NOMO-1 treated with dmso at 0.1 percent for 144 hours (cell line): ENCODE data around the gene ACACB.

Experiments used
- DNase-seq: peaks from one replicate; lab custom pipeline; 2025; ENCODE audit not compliant: unreplicated experiment; lab: John Stamatoyannopoulos, UW

ACACB gene

GRCh38 chr12:109109746-109110350, 6.5 kb upstream of the ACACB start:
- no peak for DNase-seq

DNA sequence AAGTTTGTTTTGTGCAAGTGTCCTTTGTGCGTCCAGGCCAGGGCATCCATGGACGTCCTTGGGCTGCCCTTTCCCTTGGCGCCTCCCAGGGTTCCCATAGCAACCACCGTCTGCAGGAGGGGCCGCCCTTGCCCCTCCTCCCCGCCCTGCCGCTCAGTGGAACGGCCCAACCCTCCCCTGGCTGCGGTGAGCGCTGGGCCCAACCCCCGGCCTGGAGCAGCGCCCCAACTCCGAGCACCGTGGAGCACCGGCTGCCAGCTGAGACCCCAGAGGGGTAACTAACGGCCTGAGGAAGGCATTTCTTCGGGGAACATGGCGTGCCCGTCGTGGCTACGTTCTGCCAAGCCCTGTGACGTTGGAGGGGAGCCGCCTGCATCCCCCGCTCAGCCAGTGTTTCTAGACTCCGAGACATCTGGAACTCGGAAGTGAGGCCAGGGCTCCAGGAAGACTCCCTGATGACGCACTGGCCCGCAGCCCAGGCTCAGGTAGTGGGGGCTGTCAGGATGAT, 5.3 kb upstream of the ACACB start:
- DNase-seq, result no peak

- no peak for DNase-seq
These were observed 3.5 kb upstream of the ACACB start for GRCh38 chr12:109112720-109113465.

DNA sequence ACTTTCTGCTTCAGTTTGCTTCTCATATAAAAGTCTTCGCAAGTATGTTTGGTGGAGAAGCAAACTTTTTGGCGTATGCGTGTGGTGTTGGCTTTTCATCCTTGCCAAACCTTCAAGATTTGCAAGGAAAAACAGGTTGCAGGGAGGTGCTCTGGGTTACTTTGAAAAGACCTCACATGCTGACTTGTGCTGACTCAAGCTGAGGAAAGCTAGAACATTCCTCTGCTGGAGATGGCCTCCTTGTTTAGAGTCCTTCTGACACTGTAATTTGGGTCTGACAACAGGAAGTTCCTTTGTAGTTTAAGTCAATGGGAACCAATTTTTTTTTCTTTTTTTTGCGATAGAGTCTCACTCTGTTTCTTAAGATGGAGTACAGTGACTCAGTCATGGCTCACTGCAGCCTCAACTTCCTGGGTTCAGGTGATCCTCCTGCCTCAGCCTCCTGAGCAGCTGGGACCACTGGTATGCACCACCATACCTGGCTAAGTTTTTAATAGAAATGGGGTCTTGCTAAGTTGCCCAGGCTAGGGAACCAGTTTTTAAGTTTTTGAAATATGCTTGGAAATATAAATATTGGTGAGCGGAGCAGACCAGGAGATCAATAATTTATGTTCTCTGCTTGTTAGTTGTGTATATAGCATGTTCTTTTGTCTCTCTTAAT, 2.6 kb upstream of the ACACB start:
- DNase-seq, result no peak

- no peak for DNase-seq
These were observed 1.7 kb upstream of the ACACB start for GRCh38 chr12:109114644-109115043.

- DNase-seq, result no peak
These were observed 1.0 kb upstream of the ACACB start for GRCh38 chr12:109115404-109115757.

DNA sequence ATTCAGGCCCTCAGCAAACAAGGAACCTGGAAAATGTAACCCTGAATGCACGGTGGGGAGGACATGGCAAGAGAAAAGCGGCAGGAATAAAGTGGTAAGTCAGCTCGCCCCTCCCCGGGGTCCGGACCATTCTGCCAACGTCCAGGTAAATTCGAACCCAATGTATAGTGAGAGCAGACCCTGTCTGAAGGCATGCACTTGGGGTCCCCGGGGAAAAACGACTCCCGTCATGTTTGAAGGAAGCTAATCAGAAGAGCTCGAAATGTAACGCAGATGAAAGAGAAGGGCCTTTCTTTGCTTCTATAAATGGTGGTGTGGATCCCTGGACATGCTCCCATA, 193 bp downstream of the ACACB start:
- DNase-seq, result no peak

- DNase-seq, result no peak
These were observed 3.7 kb downstream of the ACACB start for GRCh38 chr12:109120095-109120494.

DNA sequence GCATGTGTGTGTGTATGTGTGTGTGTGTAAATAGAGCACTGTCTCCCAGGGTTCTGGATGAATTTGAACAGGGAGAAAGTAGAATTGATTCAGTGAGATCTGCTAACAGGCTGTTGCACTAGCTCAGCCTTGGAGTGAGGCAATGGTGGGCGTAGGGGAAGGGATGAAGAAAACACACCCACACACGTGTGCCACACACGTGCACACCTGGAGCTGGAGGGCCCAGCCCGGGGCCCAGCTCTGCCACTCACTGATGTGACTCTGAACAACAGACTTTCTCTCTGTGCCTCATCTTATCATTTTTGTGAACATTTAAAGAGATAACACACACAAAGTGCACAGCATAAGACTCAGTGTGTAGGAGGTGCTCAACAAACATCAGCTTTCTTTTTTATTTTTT, 4.2 kb downstream of the ACACB start:
- no peak for DNase-seq

DNA sequence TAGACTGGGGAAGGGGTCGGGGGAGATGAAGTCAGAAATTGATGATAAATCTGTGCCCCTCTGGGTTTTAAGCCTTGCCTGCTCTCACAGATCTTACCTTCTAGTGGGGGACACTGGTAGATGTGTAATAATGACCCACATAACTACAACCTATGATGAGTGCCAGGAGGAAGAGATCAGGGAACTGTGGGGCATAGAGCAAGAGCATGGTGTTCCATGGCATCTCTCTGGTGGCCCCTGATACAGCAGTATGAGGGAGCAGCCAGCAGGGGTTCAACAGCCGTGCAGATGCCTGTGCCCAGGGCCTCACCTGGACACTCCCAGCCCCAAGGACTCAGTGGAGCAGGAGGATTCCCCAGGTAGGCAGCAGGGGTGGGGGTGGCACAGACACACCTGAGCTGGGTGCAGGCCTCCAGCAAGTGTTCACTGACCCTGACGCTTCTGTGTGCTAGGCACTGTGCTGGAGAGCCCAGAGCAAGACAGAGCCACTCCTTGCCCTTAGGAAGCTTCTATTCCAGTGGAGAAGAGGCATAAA, 5.0 kb downstream of the ACACB start:
- no peak for DNase-seq

- no peak for DNase-seq
These were observed 8.7 kb downstream of the ACACB start for GRCh38 chr12:109124878-109125648.

DNA sequence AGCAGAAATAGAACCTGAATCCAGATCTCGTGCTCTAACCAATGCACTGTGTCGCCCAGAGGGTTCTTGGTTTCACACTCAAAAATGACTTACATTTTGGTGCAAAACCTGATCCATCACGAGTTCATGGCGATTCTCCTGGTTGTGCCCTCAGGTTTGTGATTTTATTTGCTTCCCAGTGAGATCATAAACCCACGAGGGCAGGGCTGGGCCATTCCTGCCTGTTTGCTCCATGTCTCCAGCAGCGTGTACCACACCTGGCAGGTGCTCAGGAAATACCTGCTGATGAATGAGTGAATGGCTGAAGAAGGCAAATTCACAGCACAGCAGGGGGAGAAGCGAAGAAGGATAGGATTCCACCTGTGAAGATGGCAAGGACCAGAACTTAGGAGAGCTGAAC, 9.4 kb downstream of the ACACB start:
- DNase-seq, result no peak

- DNase-seq, result no peak
These were observed 10.4 kb downstream of the ACACB start for GRCh38 chr12:109126784-109127183.

GRCh38 chr12:109127533-109128242, 11.3 kb downstream of the ACACB start:
- DNase-seq, result no peak

DNA sequence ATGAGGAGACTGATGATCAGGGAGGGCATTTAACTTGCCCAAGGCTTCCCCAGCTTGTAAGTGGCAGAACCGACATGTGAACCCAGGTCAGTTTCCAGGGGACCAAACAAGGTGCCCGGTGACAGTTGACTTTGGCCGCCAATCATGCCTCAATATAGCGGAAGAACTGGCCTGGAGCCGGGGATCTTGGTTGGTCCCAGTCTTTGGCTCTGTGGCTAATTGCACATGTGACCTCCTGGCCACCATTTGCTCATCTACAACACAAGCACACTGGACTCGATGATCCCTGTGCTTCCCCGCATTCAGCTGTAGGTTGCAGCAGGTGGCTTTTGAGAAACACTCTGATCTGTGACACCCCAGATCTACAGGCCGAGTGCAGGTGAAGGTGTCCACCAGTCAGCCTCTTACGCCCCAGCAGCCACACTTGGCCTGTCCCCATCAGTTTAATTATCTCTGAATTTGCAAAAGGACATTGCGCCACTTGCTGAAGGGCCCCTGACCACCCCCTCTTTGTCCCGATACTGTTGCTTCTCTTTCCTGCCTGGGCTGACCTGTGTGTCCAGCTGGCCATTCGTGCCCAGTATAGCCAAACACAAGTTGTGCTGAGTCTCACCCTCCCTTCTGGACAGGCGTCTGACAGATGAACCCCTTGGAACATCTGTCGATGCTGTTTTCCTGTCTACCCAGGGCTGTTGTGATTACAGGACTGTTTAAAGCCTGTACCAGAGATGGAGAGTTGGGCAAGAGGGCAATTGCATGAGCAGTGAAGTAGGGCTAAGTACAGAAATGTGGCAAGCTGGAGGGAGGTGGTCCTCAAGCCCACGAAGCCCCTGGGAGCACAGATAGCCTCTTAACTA, 14.1 kb downstream of the ACACB start:
- no peak for DNase-seq

DNA sequence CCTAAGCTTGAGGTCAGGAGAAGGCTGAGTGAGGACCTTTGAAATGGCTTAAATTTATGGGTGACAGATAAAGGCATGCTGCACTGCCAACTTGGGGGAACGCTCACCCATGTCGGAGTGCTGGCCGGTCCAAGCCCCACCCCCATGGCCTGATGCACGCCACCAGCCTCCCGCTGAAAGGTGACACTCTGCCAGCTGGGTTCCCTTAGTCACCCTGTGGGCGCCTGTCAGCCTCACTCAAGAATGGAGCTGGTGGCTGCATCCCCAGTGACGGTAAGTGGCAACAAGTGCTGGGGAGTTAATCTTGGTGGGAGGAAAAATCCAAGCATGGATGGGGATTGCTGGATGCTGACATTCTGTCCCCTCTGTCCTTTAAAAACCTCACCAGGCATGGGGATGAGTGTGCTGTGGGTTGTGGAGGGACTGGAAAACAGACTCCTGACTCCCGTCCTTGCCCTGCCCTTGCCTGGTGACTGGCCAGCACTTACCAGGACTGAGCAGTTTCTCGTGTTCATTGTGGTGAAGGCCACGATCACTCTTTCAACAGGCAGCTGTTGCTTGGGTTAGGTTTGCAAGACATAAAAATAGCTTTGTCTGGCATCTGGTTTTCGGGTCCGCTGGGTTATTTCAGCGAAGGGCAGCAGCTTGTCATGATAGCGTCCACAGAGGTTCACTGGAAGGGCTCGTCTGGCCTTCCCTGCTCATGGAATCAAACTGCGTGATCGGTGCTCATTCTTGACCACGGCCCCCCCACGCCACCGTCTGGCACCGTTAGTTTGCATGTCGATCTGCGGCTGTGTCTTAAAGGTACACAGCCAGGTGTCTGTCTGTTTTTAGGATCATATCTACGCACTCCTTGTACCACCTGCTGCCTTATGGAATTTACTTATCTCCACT, 15.0 kb downstream of the ACACB start:
- no peak for DNase-seq

DNA sequence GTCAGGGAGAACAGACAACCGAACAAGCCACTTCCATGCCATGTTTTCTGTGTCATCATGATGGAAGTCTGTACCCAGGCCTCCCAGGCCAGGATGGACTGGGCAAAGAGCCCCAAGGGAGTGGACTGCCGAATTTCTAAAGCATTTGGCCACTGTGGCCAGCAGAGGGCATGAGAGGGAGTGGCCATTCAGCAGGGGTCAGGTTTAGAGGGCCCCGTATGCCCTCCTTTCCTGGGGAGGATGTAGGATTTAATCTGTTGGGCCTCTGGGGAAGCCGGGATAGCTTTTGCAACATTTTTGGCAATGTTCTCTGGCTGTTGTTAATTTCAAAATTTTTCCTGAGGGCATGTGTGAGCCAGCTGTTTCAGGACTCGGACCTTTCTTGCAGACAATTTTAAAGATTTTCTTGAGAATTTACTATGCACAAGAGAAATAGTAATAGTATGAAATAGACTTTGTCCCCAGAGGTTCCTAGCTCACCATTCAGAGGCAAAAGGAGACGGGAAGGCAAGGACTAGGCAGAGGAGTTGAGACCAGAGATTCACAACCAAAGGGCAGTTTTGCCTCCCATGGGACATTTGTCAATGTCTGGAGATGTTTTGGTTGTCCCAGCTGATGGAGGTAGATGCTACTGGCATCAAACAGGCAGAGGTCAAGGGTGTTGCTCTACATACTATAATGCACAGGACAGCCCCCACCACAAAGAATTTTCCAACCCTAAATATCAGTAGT, 18.0 kb downstream of the ACACB start:
- DNase-seq, result no peak

GRCh38 chr12:109137055-109137454, 20.7 kb downstream of the ACACB start:
- DNase-seq, result no peak
